GM23338 (cell line): ENCODE measurements around the gene SLC18A2. TPM values are rescaled to one million over a fixed set of nuclear protein-coding genes. Genes with fewer than 3 reads are reported as not detected.

Source experiments
- ATAC-seq: fragments of 200-7000 bp; cut with Tn5 transposase; 3 replicates; pipeline ENCODE4 v1.9.1; 2020
- DNase-seq: peaks from one replicate; pipeline ENCODE4 v3.0.0-alpha.2; 2015; ENCODE audit warnings: low spot score
- H2AFZ ChIP-seq: fragments of 200-600 bp; sonication (generic); 2 replicates; pipeline ENCODE4 v1.8.0; 2016; ENCODE audit warnings: antibody characterized with exemption, mild to moderate bottlenecking, moderate library complexity
- H3F3A ChIP-seq: fragments of 200-600 bp; sonication (generic); replicated peaks from 2 replicates; pipeline ENCODE4 v1.8.0; 2017; ENCODE audit warnings: antibody characterized with exemption, mixed run types, low read depth
- H3K27ac ChIP-seq: fragments of 200-600 bp; sonication (generic); 2 replicates; pipeline ENCODE4 v1.6.1; 2016; ENCODE audit warnings: low read depth
- H3K27me3 ChIP-seq: fragments of 200-600 bp; sonication (generic); 2 replicates; pipeline ENCODE4 v1.8.0; 2016; ENCODE audit warnings: mild to moderate bottlenecking, mixed run types, moderate library complexity; ENCODE audit not compliant: insufficient read depth
- H3K36me3 ChIP-seq: fragments of 200-600 bp; sonication (generic); 2 replicates; pipeline ENCODE4 v1.8.0; 2016; ENCODE audit warnings: mild to moderate bottlenecking; ENCODE audit not compliant: insufficient read depth
- H3K4me1 ChIP-seq: fragments of 200-600 bp; sonication (generic); 2 replicates; pipeline ENCODE4 v1.8.0; 2016; ENCODE audit warnings: mild to moderate bottlenecking, moderate library complexity; ENCODE audit not compliant: insufficient read depth
- H3K4me2 ChIP-seq: fragments of 200-600 bp; sonication (generic); 2 replicates; pipeline ENCODE4 v1.7.1; 2017; ENCODE audit warnings: mixed run types
- H3K4me3 ChIP-seq: fragments of 200-600 bp; sonication (generic); 2 replicates; pipeline ENCODE4 v1.6.1; 2016; ENCODE audit warnings: mixed run types
- H3K79me2 ChIP-seq: fragments of 200-600 bp; sonication (generic); replicated peaks from 2 replicates; pipeline ENCODE4 v1.8.0; 2017; ENCODE audit warnings: mild to moderate bottlenecking; ENCODE audit not compliant: insufficient read depth
- H3K9me2 ChIP-seq: fragments of 200-600 bp; sonication (generic); 2 replicates; pipeline ENCODE4 v1.8.0; 2017; ENCODE audit not compliant: insufficient read depth
- H4K20me1 ChIP-seq: fragments of 200-600 bp; sonication (generic); replicated peaks from 2 replicates; pipeline ENCODE4 v1.8.0; 2017; ENCODE audit warnings: mild to moderate bottlenecking; ENCODE audit not compliant: insufficient read depth
- H3K27ac Mint-ChIP-seq: 2 replicates; pipeline ENCODE4 v1.8.0; 2020; ENCODE audit warnings: inconsistent platforms, mild to moderate bottlenecking, moderate library complexity, mixed read lengths
- H3K27me3 Mint-ChIP-seq: 3 replicates; pipeline ENCODE4 v1.8.0; 2022; ENCODE audit warnings: low read depth, mild to moderate bottlenecking, moderate library complexity, mixed read lengths, inconsistent platforms; ENCODE audit not compliant: insufficient read depth, poor library complexity
- H3K36me3 Mint-ChIP-seq: 3 replicates; pipeline ENCODE4 v1.8.0; 2021; ENCODE audit warnings: low read depth, mild to moderate bottlenecking, inconsistent platforms, moderate library complexity, mixed read lengths
- H3K4me1 Mint-ChIP-seq: 3 replicates; pipeline ENCODE4 v1.8.0; 2020; ENCODE audit warnings: mild to moderate bottlenecking, inconsistent platforms, mixed read lengths
- H3K4me3 Mint-ChIP-seq: 3 replicates; pipeline ENCODE4 v1.8.0; 2021; ENCODE audit warnings: moderate library complexity, mild to moderate bottlenecking, inconsistent platforms, mixed read lengths
- H3K9me3 Mint-ChIP-seq: 3 replicates; pipeline ENCODE4 v1.8.0; 2020; ENCODE audit warnings: moderate library complexity, mild to moderate bottlenecking, inconsistent platforms, mixed read lengths
- CREB1 ChIP-seq: fragments of 250-450 bp; sonication (Bioruptor Pico); IDR thresholded peaks from 2 replicates; pipeline ENCODE4 v1.5.0; 2020; ENCODE audit warnings: low read depth, mild to moderate bottlenecking, moderate library complexity
- ETS1 ChIP-seq: IDR thresholded peaks from 2 replicates; pipeline ENCODE4 v1.6.1; 2016; ENCODE audit warnings: antibody characterized with exemption
- EZH2phosphoT487 ChIP-seq: fragments of 200-600 bp; sonication (generic); IDR thresholded peaks from one replicate; pipeline ENCODE4 v1.8.1; 2018; ENCODE audit warnings: antibody characterized with exemption; ENCODE audit not compliant: unreplicated experiment
- JUNB ChIP-seq: IDR thresholded peaks from one replicate; pipeline ENCODE4 v1.6.1; 2016; ENCODE audit warnings: antibody characterized with exemption; ENCODE audit not compliant: unreplicated experiment
- POLR2AphosphoS5 ChIP-seq: IDR thresholded peaks from 2 replicates; pipeline ENCODE4 v1.6.1; 2016; ENCODE audit warnings: antibody characterized with exemption, low read depth
- REST ChIP-seq: IDR thresholded peaks from one replicate; pipeline ENCODE4 v1.6.1; 2018; ENCODE audit warnings: antibody characterized with exemption; ENCODE audit not compliant: unreplicated experiment
- ZNF331 ChIP-seq: fragments of 250-450 bp; sonication (Bioruptor Pico); IDR thresholded peaks from 2 replicates; pipeline ENCODE4 v1.5.0; 2020; ENCODE audit warnings: low read depth, mild to moderate bottlenecking, moderate library complexity
- ZNF462 ChIP-seq: fragments of 250-450 bp; sonication (Bioruptor Pico); IDR thresholded peaks from 2 replicates; pipeline ENCODE4 v1.5.0; 2020; ENCODE audit warnings: mild to moderate bottlenecking, moderate library complexity
- polyA plus RNA-seq: library from polyadenylated mRNA; unstranded; fragments of >200 nt; fragmentation: Nextera tagmentation; extraction: Ambion mirVana; gene quantifications from 2 replicates; pipeline ENCODE4 v1.2.1, GENCODE V29; 2016
- total RNA-seq: library from RNA; depleted of rRNA; stranded (reverse); fragments of >200 nt; shearing (Covaris generic); gene quantifications from 2 replicates; pipeline ENCODE4 v1.2.3, GENCODE V29; 2014

The SLC18A2 gene
- total and polyA plus RNA-seq, 2 experiments from 2014 or later: 4.3 to 8.7 TPM

- no peak overlapping the region for H3K4me2 ChIP-seq
- ATAC-seq (no peak), DNase-seq (no peak)
- H3K27ac Mint-ChIP-seq: no peak overlapping the region
- H4K20me1 ChIP-seq: peaks cover 5% of the 10 kb centered on the region; the same call in 1 of the 2 replicates
- no peaks in the 10 kb centered on the region for H3K36me3 ChIP-seq
- H3K36me3 Mint-ChIP-seq: no peaks in the 10 kb centered on the region; the same call in 1 of the 3 replicates
- H3K4me3 Mint-ChIP-seq: no peak overlapping the region
- H3K27ac ChIP-seq: no peak overlapping the region
- H3K79me2 ChIP-seq: no peaks in the 10 kb centered on the region
- TF ChIP-seq POLR2AphosphoS5: no peak
- TF ChIP-seq JUNB: no peak
- TF ChIP-seq CREB1: no peak
- no peak for TF ChIP-seq ZNF462 (CRISPR knock-in tag)
- TF ChIP-seq EZH2phosphoT487: no peak
- no peak for TF ChIP-seq ZNF331
- no peak for TF ChIP-seq ETS1
- TF ChIP-seq REST: no peak
- no peak overlapping the region for H3K4me3 ChIP-seq
- no peaks in the 10 kb centered on the region for H3K9me3 Mint-ChIP-seq
- peaks cover 35% of the 10 kb centered on the region for H3K4me1 Mint-ChIP-seq
- peaks cover 7% of the 10 kb centered on the region; the same call in 1 of the 2 replicates for H3K4me1 ChIP-seq
- no peaks in the 10 kb centered on the region for H3K27me3 ChIP-seq
- no peak overlapping the region for H2AFZ ChIP-seq
- no peaks in the 10 kb centered on the region for H3K9me2 ChIP-seq
- H3K27me3 Mint-ChIP-seq: peaks cover 5% of the 10 kb centered on the region
- no peaks in the 10 kb centered on the region for H3F3A ChIP-seq
Measured at GRCh38 chr10:117254774-117255735, 14.1 kb downstream of the SLC18A2 start.
